GM23338 (cell line): ENCODE data around the gene FLT1. TPM values are rescaled to one million over a fixed set of nuclear protein-coding genes. Genes with fewer than 3 reads are reported as not detected.

Source experiments
- ATAC-seq: fragments of 200-7000 bp; cut with Tn5 transposase; 3 replicates; pipeline ENCODE4 v1.9.1; 2020
- DNase-seq: peaks from one replicate; pipeline ENCODE4 v3.0.0-alpha.2; 2015; ENCODE audit warnings: low spot score
- H2AFZ ChIP-seq: fragments of 200-600 bp; sonication (generic); 2 replicates; pipeline ENCODE4 v1.8.0; 2016; ENCODE audit warnings: antibody characterized with exemption, mild to moderate bottlenecking, moderate library complexity
- H3F3A ChIP-seq: fragments of 200-600 bp; sonication (generic); replicated peaks from 2 replicates; pipeline ENCODE4 v1.8.0; 2017; ENCODE audit warnings: antibody characterized with exemption, mixed run types, low read depth
- H3K27ac ChIP-seq: fragments of 200-600 bp; sonication (generic); 2 replicates; pipeline ENCODE4 v1.6.1; 2016; ENCODE audit warnings: low read depth
- H3K27me3 ChIP-seq: fragments of 200-600 bp; sonication (generic); 2 replicates; pipeline ENCODE4 v1.8.0; 2016; ENCODE audit warnings: mild to moderate bottlenecking, mixed run types, moderate library complexity; ENCODE audit not compliant: insufficient read depth
- H3K36me3 ChIP-seq: fragments of 200-600 bp; sonication (generic); 2 replicates; pipeline ENCODE4 v1.8.0; 2016; ENCODE audit warnings: mild to moderate bottlenecking; ENCODE audit not compliant: insufficient read depth
- H3K4me1 ChIP-seq: fragments of 200-600 bp; sonication (generic); 2 replicates; pipeline ENCODE4 v1.8.0; 2016; ENCODE audit warnings: mild to moderate bottlenecking, moderate library complexity; ENCODE audit not compliant: insufficient read depth
- H3K4me2 ChIP-seq: fragments of 200-600 bp; sonication (generic); 2 replicates; pipeline ENCODE4 v1.7.1; 2017; ENCODE audit warnings: mixed run types
- H3K4me3 ChIP-seq: fragments of 200-600 bp; sonication (generic); 2 replicates; pipeline ENCODE4 v1.6.1; 2016; ENCODE audit warnings: mixed run types
- H3K79me2 ChIP-seq: fragments of 200-600 bp; sonication (generic); replicated peaks from 2 replicates; pipeline ENCODE4 v1.8.0; 2017; ENCODE audit warnings: mild to moderate bottlenecking; ENCODE audit not compliant: insufficient read depth
- H3K9me2 ChIP-seq: fragments of 200-600 bp; sonication (generic); 2 replicates; pipeline ENCODE4 v1.8.0; 2017; ENCODE audit not compliant: insufficient read depth
- H4K20me1 ChIP-seq: fragments of 200-600 bp; sonication (generic); replicated peaks from 2 replicates; pipeline ENCODE4 v1.8.0; 2017; ENCODE audit warnings: mild to moderate bottlenecking; ENCODE audit not compliant: insufficient read depth
- H3K27ac Mint-ChIP-seq: 2 replicates; pipeline ENCODE4 v1.8.0; 2020; ENCODE audit warnings: inconsistent platforms, mild to moderate bottlenecking, moderate library complexity, mixed read lengths
- H3K27me3 Mint-ChIP-seq: 3 replicates; pipeline ENCODE4 v1.8.0; 2022; ENCODE audit warnings: low read depth, mild to moderate bottlenecking, moderate library complexity, mixed read lengths, inconsistent platforms; ENCODE audit not compliant: insufficient read depth, poor library complexity
- H3K36me3 Mint-ChIP-seq: 3 replicates; pipeline ENCODE4 v1.8.0; 2021; ENCODE audit warnings: low read depth, mild to moderate bottlenecking, inconsistent platforms, moderate library complexity, mixed read lengths
- H3K4me1 Mint-ChIP-seq: 3 replicates; pipeline ENCODE4 v1.8.0; 2020; ENCODE audit warnings: mild to moderate bottlenecking, inconsistent platforms, mixed read lengths
- H3K4me3 Mint-ChIP-seq: 3 replicates; pipeline ENCODE4 v1.8.0; 2021; ENCODE audit warnings: moderate library complexity, mild to moderate bottlenecking, inconsistent platforms, mixed read lengths
- H3K9me3 Mint-ChIP-seq: 3 replicates; pipeline ENCODE4 v1.8.0; 2020; ENCODE audit warnings: moderate library complexity, mild to moderate bottlenecking, inconsistent platforms, mixed read lengths
- CTCF ChIP-seq, 2 experiments: fragments of 200-600 bp in 1 of 2; sonication (generic) in 1 of 2; conservative IDR thresholded peaks; 2 replicates each; pipeline versions ENCODE4 v1.5.1 to v1.6.1; 2016 to 2017; ENCODE audit warnings: antibody characterized with exemption in 2 of 2, low read depth in 2 of 2, mild to moderate bottlenecking in 2 of 2, moderate library complexity in 1 of 2
- ETS1 ChIP-seq: IDR thresholded peaks from 2 replicates; pipeline ENCODE4 v1.6.1; 2016; ENCODE audit warnings: antibody characterized with exemption
- EZH2 ChIP-seq: fragments of 200-600 bp; sonication (generic); IDR thresholded peaks from one replicate; pipeline ENCODE4 v1.8.0; 2017; ENCODE audit warnings: antibody characterized with exemption, mild to moderate bottlenecking, low read depth; ENCODE audit not compliant: unreplicated experiment
- NANOG ChIP-seq: IDR thresholded peaks from 2 replicates; pipeline ENCODE4 v1.6.1; 2016; ENCODE audit warnings: antibody characterized with exemption, borderline replicate concordance
- POLR2AphosphoS5 ChIP-seq: IDR thresholded peaks from 2 replicates; pipeline ENCODE4 v1.6.1; 2016; ENCODE audit warnings: antibody characterized with exemption, low read depth
- REST ChIP-seq: IDR thresholded peaks from one replicate; pipeline ENCODE4 v1.6.1; 2018; ENCODE audit warnings: antibody characterized with exemption; ENCODE audit not compliant: unreplicated experiment
- STAT1 ChIP-seq: IDR thresholded peaks from one replicate; pipeline ENCODE4 v1.6.1; 2016; ENCODE audit warnings: antibody characterized with exemption; ENCODE audit not compliant: unreplicated experiment
- ZNF114 ChIP-seq: fragments of 250-450 bp; sonication (Bioruptor Pico); IDR thresholded peaks from 2 replicates; pipeline ENCODE4 v1.5.0; 2020; ENCODE audit warnings: mild to moderate bottlenecking, moderate library complexity
- polyA plus RNA-seq: library from polyadenylated mRNA; unstranded; fragments of >200 nt; fragmentation: Nextera tagmentation; extraction: Ambion mirVana; gene quantifications from 2 replicates; pipeline ENCODE4 v1.2.1, GENCODE V29; 2016
- total RNA-seq: library from RNA; depleted of rRNA; stranded (reverse); fragments of >200 nt; shearing (Covaris generic); gene quantifications from 2 replicates; pipeline ENCODE4 v1.2.3, GENCODE V29; 2014

FLT1 gene
- total and polyA plus RNA-seq, 2 experiments from 2014 or later: 26.8 to 116 TPM

GRCh38 chr13:28318496-28318895, 176.4 kb downstream of the FLT1 start (continued):
- TF ChIP-seq STAT1: no peak
- no peak for TF ChIP-seq CTCF (conservative IDR thresholded peaks at IDR 0.05; ENCODE audit: low read depth in 2 of 2)
- no peak for TF ChIP-seq EZH2
- TF ChIP-seq POLR2AphosphoS5: no peak

- Histone ChIP-seq H3K4me2 (no peak overlapping the region), H3K27me3 (no peaks in the 10 kb centered on the region), H4K20me1 (no peaks in the 10 kb centered on the region), H3K79me2 (no peaks in the 10 kb centered on the region), H3F3A (no peaks in the 10 kb centered on the region), H3K27ac (no peak overlapping the region), H3K4me3 (no peak overlapping the region), H3K9me2 (no peaks in the 10 kb centered on the region), H3K36me3 (peaks cover 26% of the 10 kb centered on the region), H3K4me1 (no peaks in the 10 kb centered on the region), H2AFZ (no peak overlapping the region)
- H3K9me3 Mint-ChIP-seq: no peaks in the 10 kb centered on the region
- TF ChIP-seq ETS1: no peak
- no peak for TF ChIP-seq NANOG
- TF ChIP-seq CTCF (conservative IDR thresholded peaks at IDR 0.05; ENCODE audit: low read depth in 2 of 2): no peak
- DNase-seq: no peak
- H3K36me3 Mint-ChIP-seq: peaks cover 25% of the 10 kb centered on the region
- no peak for ATAC-seq
- no peak overlapping the region for H3K27ac Mint-ChIP-seq
- no peaks in the 10 kb centered on the region; the same call in 2 of the 3 replicates for H3K4me1 Mint-ChIP-seq
- H3K27me3 Mint-ChIP-seq: peaks cover 8% of the 10 kb centered on the region
- H3K4me3 Mint-ChIP-seq: no peak overlapping the region
Measured at GRCh38 chr13:28316836-28317235, 178.1 kb downstream of the FLT1 start.

GRCh38 chr13:28316129-28316528, 178.8 kb downstream of the FLT1 start:
- ATAC-seq: peak; percentile 47; the same call in 2 of the 3 replicates
- Histone ChIP-seq H2AFZ (no peak overlapping the region), H3K4me1 (no peaks in the 10 kb centered on the region), H3F3A (no peaks in the 10 kb centered on the region), H3K79me2 (no peaks in the 10 kb centered on the region), H3K27me3 (no peaks in the 10 kb centered on the region), H3K4me2 (no peak overlapping the region), H3K4me3 (no peak overlapping the region), H3K36me3 (peaks cover 25% of the 10 kb centered on the region; the same call in 1 of the 2 replicates), H3K9me2 (no peaks in the 10 kb centered on the region), H4K20me1 (no peaks in the 10 kb centered on the region), H3K27ac (no peak overlapping the region)
- H3K36me3 Mint-ChIP-seq: peaks cover 25% of the 10 kb centered on the region
- H3K4me1 Mint-ChIP-seq: no peaks in the 10 kb centered on the region; the same call in 2 of the 3 replicates
- H3K4me3 Mint-ChIP-seq: no peak overlapping the region
- peaks cover 8% of the 10 kb centered on the region for H3K27me3 Mint-ChIP-seq
- DNase-seq: no peak
- H3K27ac Mint-ChIP-seq: 0 out of 2 replicates have a peak overlapping the region, but pooled peaks have one; percentile 3
- no peaks in the 10 kb centered on the region for H3K9me3 Mint-ChIP-seq
- TF ChIP-seq POLR2AphosphoS5: no peak
- no peak for TF ChIP-seq NANOG
- no peak for TF ChIP-seq ETS1
- TF ChIP-seq ZNF114 (CRISPR knock-in tag): no peak
- TF ChIP-seq REST: no peak
